HG03108 (cell line): ENCODE data around the gene CTAGE9.
"Not testable (repeated sequence)": the region's sequence is repeated elsewhere in the genome, so short reads cannot be mapped to it uniquely, and the experiment has no call there.

Experiments used
- ATAC-seq: cut with Tn5 transposase; IDR thresholded peaks from one replicate; pipeline ENCODE4 v1.9.1; 2021; ENCODE audit warnings: moderate library complexity; ENCODE audit not compliant: unreplicated experiment

Gene CTAGE9, protein sequence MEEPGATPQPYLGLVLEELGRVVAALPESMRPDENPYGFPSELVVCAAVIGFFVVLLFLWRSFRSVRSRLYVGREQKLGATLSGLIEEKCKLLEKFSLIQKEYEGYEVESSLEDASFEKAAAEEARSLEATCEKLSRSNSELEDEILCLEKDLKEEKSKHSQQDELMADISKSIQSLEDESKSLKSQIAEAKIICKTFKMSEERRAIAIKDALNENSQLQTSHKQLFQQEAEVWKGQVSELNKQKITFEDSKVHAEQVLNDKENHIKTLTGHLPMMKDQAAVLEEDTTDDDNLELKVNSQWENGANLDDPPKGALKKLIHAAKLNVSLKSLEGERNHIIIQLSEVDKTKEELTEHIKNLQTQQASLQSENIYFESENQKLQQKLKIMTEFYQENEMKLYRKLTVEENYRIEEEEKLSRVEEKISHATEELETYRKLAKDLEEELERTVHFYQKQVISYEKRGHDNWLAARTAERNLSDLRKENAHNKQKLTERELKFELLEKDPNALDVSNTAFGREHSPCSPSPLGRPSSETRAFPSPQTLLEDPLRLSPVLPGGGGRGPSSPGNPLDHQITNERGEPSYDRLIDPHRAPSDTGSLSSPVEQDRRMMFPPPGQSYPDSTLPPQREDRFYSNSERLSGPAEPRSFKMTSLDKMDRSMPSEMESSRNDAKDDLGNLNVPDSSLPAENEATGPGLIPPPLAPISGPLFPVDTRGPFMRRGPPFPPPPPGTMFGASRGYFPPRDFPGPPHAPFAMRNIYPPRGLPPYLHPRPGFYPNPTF

DNA sequence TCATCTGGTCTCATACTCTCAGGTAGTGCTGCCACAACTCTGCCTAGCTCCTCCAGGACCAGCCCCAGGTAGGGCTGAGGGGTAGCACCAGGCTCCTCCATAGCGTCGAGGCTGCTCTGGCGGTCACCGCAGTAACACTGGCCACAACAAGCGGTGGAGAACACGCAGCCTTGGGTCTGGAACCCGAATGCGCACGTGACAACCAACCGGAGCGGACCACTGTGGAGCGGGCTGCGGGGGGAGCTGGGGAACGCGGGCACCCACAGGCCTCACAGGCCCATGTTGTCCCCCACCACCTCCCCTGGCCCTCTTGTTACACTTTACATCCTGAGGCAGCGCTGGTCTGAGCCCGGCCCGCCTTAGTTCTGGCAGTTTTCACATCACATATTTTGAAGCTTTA, at the start of gene CTAGE9:
TSS of gene CTAGE9 (minus strand) at position 101 of the 400 bp plus-strand sequence. CDS start at position 101, 0 bp downstream.
- ATAC-seq, result not testable (repeated sequence)

DNA sequence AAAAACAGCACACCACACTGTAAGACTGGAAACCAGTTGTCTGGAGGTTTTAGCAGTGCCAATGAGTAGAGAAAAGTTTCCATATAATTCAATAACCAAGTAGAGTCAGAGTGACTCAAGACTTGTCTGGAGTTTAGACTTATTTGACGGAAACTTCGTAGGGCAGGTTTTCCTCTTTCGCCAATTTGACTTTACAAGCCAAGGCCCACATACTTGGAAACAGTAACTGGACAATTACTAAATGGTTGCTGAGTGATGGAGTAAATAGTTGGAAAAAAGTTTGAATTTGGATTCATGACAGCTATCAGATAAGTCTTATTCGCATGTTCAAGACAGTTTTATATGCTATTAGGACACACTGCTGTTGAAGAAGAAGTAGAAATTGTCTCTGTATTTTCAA, 48.1 kb upstream of the CTAGE9 start:
- no peak for ATAC-seq

DNA sequence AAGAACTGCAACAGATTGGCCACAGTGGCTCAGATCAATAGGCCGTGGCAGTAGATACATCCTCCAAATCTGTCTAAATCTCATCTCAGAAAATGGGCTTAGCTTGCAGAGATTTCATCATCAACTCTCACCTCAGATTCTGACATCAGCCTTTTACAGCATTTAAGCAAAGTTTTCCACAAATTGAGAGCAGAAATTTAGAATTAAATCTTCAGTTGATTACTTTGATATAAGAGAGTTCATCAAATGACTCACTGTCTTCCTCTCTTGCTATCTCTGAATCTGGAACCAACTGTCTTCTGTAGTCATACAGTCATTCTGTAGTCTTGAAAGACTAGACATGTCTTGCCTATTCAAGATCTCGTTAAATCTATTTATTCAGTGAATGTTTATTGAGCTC, 45.2 kb upstream of the CTAGE9 start:
- no peak for ATAC-seq

DNA sequence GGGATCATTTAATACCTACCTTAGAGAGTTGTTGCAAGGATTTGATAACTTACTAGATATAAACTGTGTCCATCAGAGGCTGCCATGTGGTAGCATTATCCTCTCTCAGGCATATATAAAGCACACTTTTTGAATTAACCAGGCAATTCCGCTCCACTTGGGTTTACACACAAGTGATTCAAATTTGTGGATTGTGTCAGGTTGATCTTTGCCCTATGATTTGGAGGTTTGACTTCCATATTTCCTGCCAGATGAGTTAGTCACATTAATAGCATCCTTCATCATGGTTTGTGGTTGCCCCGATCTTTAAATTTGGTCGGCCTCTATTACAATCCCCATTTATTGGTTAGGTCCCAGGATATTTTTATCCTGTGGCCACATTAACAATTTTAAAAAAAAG, 44.8 kb upstream of the CTAGE9 start:
- ATAC-seq, result no peak

DNA sequence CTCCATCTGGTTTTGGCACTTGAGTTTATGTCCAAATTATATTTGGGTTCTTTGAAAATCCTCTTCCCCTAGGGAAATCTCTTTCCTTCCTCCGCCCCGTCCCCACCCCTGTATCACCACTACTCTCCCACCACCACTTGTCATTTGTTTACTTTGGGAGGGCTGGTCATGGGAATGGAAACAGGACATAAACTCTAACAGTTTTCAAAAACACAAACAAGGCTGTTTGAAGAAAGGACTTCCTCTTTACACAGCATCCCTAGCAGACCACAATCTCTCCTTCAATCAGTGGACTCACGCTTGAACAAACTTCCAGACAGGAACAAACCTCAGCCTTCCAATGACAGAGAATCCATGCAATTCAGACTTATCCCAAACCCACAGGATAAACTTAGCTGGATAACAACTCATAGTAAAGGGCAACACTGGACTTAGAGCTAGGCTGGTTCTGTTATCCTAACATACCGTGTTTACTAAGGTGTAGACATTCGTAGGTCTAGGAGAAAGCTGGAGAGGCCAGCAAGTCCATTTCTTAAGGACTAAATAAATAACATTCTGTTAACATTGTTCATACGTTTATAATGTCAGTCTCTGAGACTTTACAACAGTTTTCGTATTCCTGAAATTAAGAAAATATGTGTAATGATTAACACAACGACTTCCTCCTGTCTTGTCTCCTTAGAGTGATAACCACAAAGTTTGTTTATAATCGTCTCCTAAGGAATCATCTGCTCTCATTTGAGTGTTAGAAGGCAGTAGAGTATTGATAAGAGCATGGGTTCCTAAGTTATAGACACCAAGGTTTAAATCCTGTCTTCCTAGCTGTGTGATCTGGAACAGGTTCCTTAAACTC, 44.1 kb upstream of the CTAGE9 start:
- ATAC-seq, result no peak

DNA sequence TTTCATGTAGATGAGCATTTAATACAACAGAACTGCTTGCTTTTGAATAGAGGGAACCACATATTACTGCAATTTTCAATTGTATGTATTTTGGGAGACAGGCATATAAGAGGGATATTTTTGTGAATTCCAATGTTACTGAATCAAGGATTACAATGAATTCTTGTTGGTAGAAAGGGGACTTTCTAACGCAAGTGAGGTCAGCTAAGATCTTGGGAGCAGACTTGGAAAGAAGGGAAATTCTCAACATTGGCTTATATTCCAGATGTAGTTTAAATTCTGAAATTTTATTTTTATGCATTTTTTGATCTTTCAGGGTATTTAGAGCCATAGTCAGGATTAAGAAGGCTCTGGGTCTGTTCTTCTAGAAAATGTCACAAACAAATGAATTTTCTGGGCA, 43.3 kb upstream of the CTAGE9 start:
- ATAC-seq, result no peak

DNA sequence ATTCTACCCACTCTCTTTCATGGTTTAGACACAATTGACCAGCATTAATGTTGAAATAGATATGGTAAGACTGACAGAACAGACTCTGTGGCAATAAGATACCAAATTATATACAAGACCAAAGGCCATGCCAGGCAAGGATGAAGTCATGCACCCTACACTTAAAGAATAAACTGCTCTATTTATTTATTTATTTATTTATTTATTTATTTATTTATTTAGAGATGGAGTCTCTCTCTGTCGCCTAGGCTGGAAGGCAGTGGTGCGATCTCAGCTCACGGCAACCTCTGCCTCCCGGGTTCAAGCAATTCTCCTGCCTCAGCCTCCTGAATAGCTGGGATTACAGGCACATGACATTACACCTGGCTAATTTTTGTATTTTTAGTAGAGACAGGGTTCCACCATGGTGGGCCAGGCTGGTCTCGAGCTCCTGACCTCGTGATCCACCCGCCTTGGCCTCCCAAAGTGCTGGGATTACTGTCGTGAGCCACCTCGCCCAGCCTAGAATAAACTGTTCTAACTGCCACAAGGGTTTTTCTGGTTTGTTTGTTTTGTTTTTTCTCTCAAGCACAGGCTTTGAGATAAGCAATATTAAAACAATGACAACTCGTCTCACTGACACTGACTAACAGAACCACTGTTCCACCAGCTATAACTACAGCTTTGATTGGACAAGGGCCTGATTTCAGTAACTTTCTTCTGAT, 40.3 kb upstream of the CTAGE9 start:
- ATAC-seq, result not testable (repeated sequence)

DNA sequence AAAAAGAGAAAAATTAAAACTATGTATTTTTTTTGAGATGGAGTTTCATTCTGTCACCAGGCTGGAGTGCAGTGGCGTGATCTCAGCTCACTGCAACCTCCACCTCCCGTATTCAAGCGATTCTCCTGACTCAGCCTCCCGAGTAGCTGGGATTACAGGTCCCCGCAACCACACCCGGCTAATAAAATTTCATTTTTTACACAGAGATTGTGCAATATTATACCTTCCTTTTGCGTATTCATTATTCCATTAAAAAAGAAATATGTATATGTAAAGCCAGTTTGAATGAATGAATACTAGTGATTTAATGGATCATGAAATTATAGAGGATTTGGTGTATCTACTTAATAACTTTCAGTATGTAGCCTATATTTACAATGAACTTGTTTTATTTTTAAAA, 38.2 kb upstream of the CTAGE9 start:
- ATAC-seq, result no peak

DNA sequence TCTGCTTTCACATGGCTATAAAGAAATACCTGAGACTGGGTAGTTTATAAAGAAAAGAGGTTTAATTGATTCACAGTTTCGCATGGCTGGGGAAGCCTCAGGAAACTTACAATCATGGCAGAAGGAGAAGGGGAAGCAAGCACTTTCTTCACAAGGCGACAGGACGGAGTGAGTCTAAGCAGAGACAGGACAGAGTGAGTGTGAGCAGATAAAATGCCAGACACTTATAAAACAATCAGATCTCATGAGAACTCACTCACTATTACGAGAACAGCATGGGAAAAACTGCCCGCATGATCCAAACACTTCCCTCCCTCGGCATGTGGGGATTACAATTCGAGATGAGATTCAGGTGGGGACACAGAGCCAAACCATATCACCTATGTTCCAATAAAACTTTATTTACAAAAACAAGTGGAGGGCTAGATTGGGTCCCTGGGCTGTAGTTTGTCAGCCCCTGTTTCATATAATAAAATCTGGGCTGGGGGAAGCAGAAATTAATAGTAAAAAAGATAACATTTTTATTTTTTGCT, 37.1 kb upstream of the CTAGE9 start:
- no peak for ATAC-seq

DNA sequence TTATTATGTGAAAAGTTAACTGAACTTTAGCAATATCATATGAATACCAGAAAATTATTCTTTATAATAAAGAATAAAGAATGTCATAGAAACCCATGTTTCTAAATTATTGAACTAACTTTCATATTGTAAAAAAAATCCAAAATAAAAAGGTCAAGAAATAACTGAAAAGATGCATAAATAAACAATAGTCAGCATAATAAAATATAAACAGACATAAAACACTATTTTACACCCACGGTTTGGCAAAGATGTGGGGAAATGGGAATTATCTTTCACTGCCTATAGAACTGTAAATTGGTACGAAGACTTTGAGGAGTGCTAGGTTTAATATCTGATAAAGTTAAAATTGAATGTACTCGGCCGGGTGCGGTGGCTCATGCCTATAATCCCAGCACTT, 34.7 kb upstream of the CTAGE9 start:
- no peak for ATAC-seq

DNA sequence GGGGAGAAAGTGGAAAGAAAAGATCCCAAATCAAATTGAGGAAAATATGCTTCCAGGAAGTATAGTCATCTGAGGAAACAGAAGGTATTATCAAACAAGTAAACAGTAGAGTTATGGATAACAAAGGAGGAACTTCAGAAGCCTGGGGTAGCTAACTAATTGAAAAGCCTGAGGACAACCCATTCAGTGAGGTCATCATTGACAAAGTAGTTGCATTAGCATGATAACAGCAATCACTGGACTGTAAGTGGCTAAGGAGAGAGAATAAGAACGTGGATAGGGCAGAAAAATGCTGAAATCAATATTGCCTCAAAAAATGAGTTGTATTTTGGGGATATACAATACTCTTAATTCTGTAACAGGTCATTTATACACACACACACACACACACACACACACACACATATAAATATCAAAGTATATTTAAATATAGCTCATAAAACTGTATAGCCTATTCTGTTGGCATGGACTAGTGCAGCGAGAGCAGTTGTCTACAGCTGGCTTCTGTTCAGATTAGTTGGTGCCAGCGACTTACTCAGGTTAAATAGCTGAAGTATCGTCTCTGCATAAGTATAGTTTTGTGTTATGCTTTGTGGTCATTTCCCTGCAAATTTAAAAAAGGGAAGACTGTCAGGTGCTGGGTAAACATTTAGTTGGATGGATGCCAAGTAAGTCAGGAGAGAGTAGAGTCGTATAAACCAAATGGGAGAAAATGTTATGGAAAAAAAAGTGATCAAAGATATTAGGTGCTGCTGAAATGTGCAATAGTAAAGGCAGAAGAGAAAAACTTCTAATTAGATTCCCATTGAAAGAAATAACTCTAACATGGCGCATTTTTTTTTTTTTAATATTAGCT, 33.8 kb upstream of the CTAGE9 start:
- ATAC-seq, result no peak

DNA sequence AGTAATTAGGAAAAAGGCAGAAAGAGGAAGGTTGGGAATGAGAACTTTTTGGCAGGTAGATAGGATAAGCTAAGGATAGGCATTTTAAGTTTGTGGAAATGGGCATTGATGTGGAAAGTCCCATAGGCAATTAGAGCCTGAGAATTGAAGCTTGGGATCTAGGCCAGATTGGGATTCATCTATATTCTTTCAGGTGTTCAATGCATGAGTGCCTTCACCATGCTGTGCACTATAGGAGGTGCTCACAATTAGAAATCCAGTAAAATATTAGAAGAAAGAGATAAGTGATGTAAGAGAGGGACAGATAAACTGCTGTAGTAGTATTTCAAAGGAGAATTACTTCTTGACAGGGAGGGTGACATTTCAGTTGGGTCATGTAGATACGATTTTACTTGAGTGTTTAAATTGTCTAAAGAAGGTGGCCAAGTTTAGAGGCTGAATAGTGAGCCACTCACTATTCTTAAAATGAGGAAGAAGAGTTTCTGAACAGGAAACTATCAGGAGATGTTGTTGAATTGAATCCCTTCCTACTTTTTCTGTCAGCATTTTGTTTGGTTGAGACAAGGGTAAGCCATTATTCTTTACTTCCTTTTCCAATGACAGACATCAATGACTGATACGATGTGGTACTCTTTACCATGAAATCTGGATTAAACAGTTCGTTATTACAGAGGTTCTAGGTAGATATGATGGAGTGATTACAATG, 31.0 kb upstream of the CTAGE9 start:
- no peak for ATAC-seq

DNA sequence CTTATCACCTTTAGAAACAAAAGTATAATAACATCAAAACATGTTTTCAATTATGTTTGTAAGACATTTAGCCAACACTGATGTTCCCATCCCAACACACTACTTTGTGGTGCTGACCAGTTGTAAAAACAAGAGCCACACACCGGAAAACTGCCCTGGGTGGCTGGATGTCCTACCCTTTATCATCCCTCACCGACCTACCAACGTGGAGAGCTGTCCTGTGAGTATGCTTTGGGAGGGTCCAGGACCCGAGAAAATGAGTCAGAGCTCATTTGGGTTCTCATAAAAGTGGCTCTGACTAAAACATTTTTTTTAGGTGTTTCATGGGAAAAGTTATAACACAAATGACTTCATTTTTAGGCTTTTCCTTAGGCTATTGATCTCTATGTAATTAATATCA, 29.3 kb upstream of the CTAGE9 start:
- no peak for ATAC-seq

DNA sequence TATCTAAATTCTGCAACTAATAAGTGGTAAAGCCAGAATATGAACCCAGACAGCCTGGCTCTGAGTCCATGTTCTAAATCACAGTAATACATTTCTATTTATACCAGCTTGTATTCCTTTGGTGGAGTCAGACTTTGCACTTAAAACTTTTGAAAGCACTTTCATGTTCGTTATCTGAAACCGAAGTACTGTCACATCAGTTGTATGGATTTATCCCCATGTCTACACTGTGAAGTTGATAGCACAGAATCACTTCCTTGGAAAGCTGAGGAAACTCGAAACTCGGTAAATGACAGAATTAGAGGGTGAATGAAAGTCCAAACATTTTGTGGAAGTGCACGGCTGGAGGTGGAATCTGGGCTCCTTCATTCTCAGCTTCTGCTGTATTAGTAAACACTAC, 28.3 kb upstream of the CTAGE9 start:
- ATAC-seq, result no peak

DNA sequence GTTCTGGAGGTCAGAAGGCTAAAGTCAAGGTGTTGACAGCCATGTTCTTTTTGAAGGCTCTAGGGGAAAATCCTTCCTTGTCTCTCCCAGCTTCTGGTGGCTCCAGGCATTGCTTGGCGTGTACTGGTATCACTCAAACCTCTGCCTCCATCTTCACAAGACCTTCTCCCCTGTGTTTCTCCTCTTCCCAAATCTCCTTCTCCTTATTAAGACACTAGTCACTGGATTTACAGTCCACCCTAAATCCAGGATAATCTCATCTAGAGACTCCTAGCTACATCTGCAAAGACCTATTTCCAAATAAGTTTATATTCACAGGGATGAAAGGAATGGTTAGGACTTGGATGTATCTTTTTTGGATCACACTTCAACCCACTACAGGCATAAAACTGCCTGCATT, 26.0 kb upstream of the CTAGE9 start:
- ATAC-seq, result no peak

DNA sequence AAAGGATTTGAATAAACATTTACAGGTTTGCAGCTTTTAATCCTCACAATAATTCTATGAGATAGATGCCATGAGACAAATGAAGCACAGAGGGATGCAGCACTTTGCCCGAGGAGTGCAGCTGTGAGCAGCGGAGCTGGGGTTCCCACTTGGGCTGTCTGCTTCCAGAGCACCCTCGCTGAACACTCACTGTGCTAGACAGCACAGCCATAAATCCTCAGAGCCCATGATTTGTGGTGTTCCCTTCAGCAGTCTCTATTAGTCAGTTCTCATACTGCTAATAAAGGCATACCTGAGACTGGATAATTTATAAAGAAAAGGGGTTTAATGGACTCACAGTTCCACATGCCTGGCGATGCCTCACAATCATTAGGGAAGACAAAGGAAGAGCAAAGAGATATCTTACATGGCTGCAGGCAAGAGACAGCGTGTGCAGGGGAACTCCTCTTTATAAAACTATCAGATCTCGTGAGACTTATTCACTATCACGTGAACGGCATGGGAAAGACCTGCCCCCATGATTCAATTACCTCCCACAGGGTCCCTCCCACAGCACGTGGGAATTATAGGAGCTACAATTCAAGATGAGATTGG, 25.3 kb upstream of the CTAGE9 start:
- no peak for ATAC-seq

DNA sequence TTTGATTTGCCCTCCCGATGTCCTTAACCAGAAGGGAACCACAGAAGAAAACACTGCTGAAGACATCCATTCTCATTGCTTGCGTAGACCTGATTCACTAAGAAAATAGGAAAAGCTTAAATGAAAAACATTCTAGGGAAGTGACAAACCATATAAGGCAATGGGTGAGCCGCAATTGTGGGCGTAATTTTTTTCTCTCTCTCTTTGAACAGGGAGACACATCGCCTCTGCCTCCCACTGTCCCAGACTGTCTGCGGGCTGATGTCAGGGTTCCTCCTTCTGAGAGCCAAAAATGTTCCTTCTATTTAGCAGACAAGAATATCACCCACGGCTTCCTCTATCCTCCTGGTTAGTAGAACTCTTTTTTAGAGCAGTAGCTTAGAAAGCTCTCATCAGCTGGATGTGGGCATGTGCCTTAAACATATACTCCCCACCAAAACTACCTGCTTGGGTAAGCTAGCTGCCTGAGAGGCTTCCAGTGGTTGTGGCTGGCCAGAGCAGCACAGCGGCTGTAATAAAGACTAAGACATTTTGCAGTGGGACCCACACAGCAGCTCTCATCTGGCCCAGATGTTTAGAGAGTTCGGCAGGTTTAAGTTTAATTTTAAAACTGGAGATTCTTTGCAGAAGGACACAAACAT, 22.7 kb upstream of the CTAGE9 start:
- ATAC-seq, result no peak

DNA sequence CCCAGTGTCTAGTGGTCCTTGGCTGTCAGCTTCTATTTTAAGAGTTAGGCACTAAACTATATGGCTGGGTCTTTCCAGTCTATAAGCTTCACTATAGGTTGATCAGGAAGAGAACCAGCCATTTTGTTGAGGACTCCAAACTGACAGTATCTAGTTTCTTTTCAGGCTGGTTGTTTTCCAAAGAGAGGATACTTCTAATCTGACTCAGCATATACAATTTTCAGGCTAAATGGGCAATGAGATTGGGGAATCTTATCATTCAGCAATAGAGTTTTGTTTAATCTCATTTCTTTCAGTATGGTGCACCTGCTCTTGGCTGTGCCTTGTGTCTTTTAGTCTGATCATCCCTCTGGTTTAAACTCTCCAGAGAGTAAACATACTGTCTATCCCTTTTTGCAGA, 20.4 kb upstream of the CTAGE9 start:
- ATAC-seq, result no peak
